BLaER1 treated with 17β-estradiol and CSF1 and Interleukin-3, amounts not matched to agents 10 nM and 100 nM (cell line): ENCODE data around the gene DUSP19.
A peak's percentile ranks its signal among the peaks of the same experiment; 100 is the strongest.

ENCODE experiments used
- H3K27ac ChIP-seq, 11 experiments: shearing (Covaris generic); formaldehyde crosslinking; 2 replicates each; pipeline ENCODE4 v1.8.1; 2022
- H3K27me3 ChIP-seq, 11 experiments: shearing (Covaris generic); formaldehyde crosslinking; 2 replicates each; pipeline ENCODE4 v1.8.1; 2022
- H3K36me3 ChIP-seq, 11 experiments: shearing (Covaris generic); formaldehyde crosslinking; 2 replicates each; pipeline ENCODE4 v1.8.1; 2022
- H3K4me1 ChIP-seq, 10 experiments: shearing (Covaris generic); formaldehyde crosslinking; 2 replicates each; pipeline ENCODE4 v1.8.1; 2022
- H3K4me2 ChIP-seq, 11 experiments: shearing (Covaris generic); formaldehyde crosslinking; 2 replicates each; pipeline ENCODE4 v1.8.1; 2022
- H3K4me3 ChIP-seq, 10 experiments: shearing (Covaris generic); formaldehyde crosslinking; 2 replicates each; pipeline ENCODE4 v1.8.1; 2022
- H3K9ac ChIP-seq, 11 experiments: shearing (Covaris generic); formaldehyde crosslinking; 2 replicates each; pipeline ENCODE4 v1.8.1; 2022
- H3K9me3 ChIP-seq, 11 experiments: shearing (Covaris generic); formaldehyde crosslinking; replicated peaks in 1 of 11; 2 replicates each; pipeline ENCODE4 v1.8.1; 2022
- H4K20me1 ChIP-seq, 11 experiments: shearing (Covaris generic); formaldehyde crosslinking; 2 replicates each; pipeline ENCODE4 v1.8.1; 2022
- Cebpa-rat ChIP-seq, 11 experiments: shearing (Covaris generic); IDR thresholded peaks; 2 replicates each; pipeline ENCODE4 v1.8.1; 2022

DUSP19 gene

GRCh38 chr2:183059561-183059960 is 19.0 kb upstream of the DUSP19 start:
- Histone ChIP-seq H3K27ac (no peak overlapping the region), H3K27me3 (0 out of 22 replicates have a peak, but pooled peaks cover 0 to 6% (median 0%) of the 10 kb centered on the region in 11 experiments), H3K4me2 (peak overlapping the region in 3 of 11 experiments; percentile 7 to 33 (median 29); a peak in 3 of 22 replicates), H4K20me1 (no peaks in the 10 kb centered on the region), H3K36me3 (no peaks in the 10 kb centered on the region), H3K4me3 (no peak overlapping the region), H3K4me1 (peaks cover 0 to 18% (median 8%) of the 10 kb centered on the region in 10 experiments; a peak in 12 of 20 replicates), H3K9ac (no peak overlapping the region), H3K9me3 (no peaks in the 10 kb centered on the region; a peak in 1 of 22 replicates)
- TF ChIP-seq Cebpa-rat (IDR thresholded peaks at IDR 0.05): no peak

DNA sequence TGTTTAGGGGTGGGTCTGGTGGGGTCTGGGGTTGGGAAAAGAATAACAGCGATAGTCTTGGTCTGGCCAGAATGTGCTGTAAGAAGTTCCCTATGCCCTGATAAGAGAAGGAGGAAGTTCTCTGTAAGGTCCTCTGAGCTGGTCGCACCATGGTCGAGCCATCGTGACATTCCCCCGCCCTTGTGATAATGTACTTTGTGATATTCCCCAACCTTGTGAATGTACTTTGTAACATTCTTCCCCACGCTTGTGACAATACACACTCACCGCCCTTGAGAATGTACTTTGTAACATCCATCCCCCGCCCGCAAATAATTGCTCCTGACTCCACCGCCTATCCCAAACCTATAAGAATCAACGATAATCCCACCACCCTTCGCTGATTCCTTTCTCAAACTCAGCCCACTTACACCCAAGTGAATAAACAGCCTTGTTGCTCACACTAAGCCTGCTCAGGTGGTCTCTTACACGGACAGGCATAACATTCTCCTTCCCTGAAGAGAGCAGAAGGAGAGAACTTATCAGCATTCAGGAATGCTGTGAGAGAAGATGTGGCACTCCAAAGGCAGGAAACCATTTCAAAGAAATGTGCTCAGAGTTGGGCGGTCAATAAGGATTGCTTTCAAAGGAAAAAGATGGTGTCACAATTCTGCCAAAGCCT is 17.8 kb upstream of the DUSP19 start:
- no peak for TF ChIP-seq Cebpa-rat (IDR thresholded peaks at IDR 0.05)
- Histone ChIP-seq H3K9ac (no peak overlapping the region), H3K27me3 (0 out of 22 replicates have a peak, but pooled peaks cover 0 to 6% (median 0%) of the 10 kb centered on the region in 11 experiments), H3K4me3 (no peak overlapping the region), H4K20me1 (no peaks in the 10 kb centered on the region), H3K27ac (no peak overlapping the region), H3K9me3 (no peaks in the 10 kb centered on the region; a peak in 1 of 22 replicates), H3K4me2 (no peak overlapping the region), H3K4me1 (peaks cover 0 to 18% (median 8%) of the 10 kb centered on the region in 10 experiments; a peak in 12 of 20 replicates), H3K36me3 (no peaks in the 10 kb centered on the region)

- TF ChIP-seq Cebpa-rat (IDR thresholded peaks at IDR 0.05): no peak
These were observed 15.5 kb upstream of the DUSP19 start for GRCh38 chr2:183063083-183063482.

GRCh38 chr2:183068561-183068960 is 10.0 kb upstream of the DUSP19 start:
- no peak for TF ChIP-seq Cebpa-rat (IDR thresholded peaks at IDR 0.05)
- H3K9ac ChIP-seq: no peak overlapping the region
- H3K9me3 ChIP-seq: peaks cover 25 to 34% (median 32%) of the 10 kb centered on the region in 11 experiments
- no peak overlapping the region for H3K4me2 ChIP-seq
- peaks cover 0 to 1% (median 0%) of the 10 kb centered on the region in 10 experiments; a peak in 1 of 20 replicates for H3K4me1 ChIP-seq
- no peak overlapping the region for H3K27ac ChIP-seq
- H4K20me1 ChIP-seq: no peaks in the 10 kb centered on the region
- 0 out of 20 replicates have a peak overlapping the region, but pooled peaks of 1 of the 10 experiments have one; percentile 15 for H3K4me3 ChIP-seq
- H3K27me3 ChIP-seq: no peaks in the 10 kb centered on the region
- peaks cover 0 to 3% (median 0%) of the 10 kb centered on the region in 11 experiments; a peak in 1 of 22 replicates for H3K36me3 ChIP-seq

More at GRCh38 chr2:183063083-183063482, 15.5 kb upstream of the DUSP19 start:
- Histone ChIP-seq H3K9me3 (peaks cover 0 to 1% (median 0%) of the 10 kb centered on the region in 11 experiments; a peak in 3 of 22 replicates), H3K27ac (peak overlapping the region in 1 of 11 experiments; percentile 39; a peak in 1 of 22 replicates), H3K4me1 (peaks cover 0 to 18% (median 8%) of the 10 kb centered on the region in 10 experiments; a peak in 12 of 20 replicates), H3K4me2 (peak overlapping the region in 8 of 11 experiments; percentile 3 to 35 (median 12); a peak in 8 of 22 replicates), H3K36me3 (no peaks in the 10 kb centered on the region), H3K4me3 (no peak overlapping the region), H3K9ac (no peak overlapping the region), H4K20me1 (no peaks in the 10 kb centered on the region), H3K27me3 (no peaks in the 10 kb centered on the region)

GRCh38 chr2:183069174-183069573 is 9.4 kb upstream of the DUSP19 start:
- Histone ChIP-seq H3K27me3 (no peaks in the 10 kb centered on the region), H3K4me2 (no peak overlapping the region), H4K20me1 (no peaks in the 10 kb centered on the region), H3K9me3 (peaks cover 25 to 34% (median 32%) of the 10 kb centered on the region in 11 experiments), H3K9ac (no peak overlapping the region), H3K4me1 (no peaks in the 10 kb centered on the region), H3K27ac (no peak overlapping the region), H3K4me3 (0 out of 20 replicates have a peak overlapping the region, but pooled peaks of 1 of the 10 experiments have one; percentile 15), H3K36me3 (peaks cover 0 to 3% (median 0%) of the 10 kb centered on the region in 11 experiments; a peak in 1 of 22 replicates)
- TF ChIP-seq Cebpa-rat (IDR thresholded peaks at IDR 0.05): no peak

DNA sequence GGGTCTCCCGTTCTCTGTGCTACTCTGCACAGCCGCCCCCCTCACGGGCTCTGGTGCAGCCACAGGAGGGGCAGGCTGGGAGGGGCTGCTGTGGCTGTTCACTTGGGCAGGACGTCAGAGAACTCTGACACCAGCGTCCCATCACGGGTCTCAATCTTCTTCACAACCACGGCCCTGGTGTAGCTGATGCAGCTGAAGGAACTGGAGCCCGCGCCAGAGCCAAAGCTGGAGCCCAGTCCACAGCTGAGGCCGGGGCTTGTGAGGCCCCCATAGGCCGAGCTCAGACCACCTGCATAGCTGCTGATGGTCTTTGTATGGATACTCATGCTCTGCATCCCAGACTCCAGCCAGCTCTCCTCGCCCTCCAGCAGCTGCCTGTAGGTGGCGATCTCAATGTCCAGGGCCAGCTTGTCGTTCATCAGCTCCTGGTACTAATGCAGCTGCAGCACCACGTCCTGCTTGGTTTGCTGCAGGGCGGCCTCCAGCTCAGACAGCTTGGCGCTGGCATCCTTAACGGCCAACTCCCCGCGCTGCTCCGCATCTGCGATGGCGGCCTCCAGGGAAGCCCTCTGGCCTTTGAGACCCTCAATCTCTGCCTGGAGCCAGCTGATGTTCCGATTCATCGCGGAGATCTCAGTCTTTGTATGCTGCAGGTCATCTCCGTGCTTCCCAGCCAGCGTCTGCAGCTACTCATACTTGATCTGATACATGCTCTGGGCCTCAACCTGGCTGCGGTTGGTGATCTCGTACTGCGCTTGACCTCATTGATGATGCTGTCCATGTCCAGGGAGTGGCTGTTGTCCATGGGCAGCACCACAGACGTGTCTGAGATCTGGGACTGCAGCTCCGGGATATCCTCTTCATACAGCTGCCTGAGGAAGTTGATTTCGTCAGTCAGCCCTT is 7.4 kb upstream of the DUSP19 start:
- H3K36me3 ChIP-seq: peaks cover 0 to 3% (median 0%) of the 10 kb centered on the region in 11 experiments; a peak in 1 of 22 replicates
- no peak overlapping the region for H3K27ac ChIP-seq
- H4K20me1 ChIP-seq: no peaks in the 10 kb centered on the region
- no peak for TF ChIP-seq Cebpa-rat (IDR thresholded peaks at IDR 0.05)
- no peak overlapping the region for H3K4me3 ChIP-seq
- no peaks in the 10 kb centered on the region for H3K27me3 ChIP-seq
- H3K4me2 ChIP-seq: no peak overlapping the region
- peaks cover 25 to 34% (median 32%) of the 10 kb centered on the region in 11 experiments for H3K9me3 ChIP-seq
- H3K9ac ChIP-seq: no peak overlapping the region
- no peaks in the 10 kb centered on the region for H3K4me1 ChIP-seq

GRCh38 chr2:183072177-183072576 is 6.4 kb upstream of the DUSP19 start:
- H4K20me1 ChIP-seq: no peaks in the 10 kb centered on the region
- H3K4me3 ChIP-seq: no peak overlapping the region
- peaks cover 25 to 34% (median 32%) of the 10 kb centered on the region in 11 experiments for H3K9me3 ChIP-seq
- no peaks in the 10 kb centered on the region for H3K4me1 ChIP-seq
- H3K27me3 ChIP-seq: no peaks in the 10 kb centered on the region
- H3K27ac ChIP-seq: no peak overlapping the region
- H3K9ac ChIP-seq: no peak overlapping the region
- H3K36me3 ChIP-seq: peaks cover 0 to 3% (median 0%) of the 10 kb centered on the region in 11 experiments; a peak in 1 of 22 replicates
- no peak overlapping the region for H3K4me2 ChIP-seq
- no peak for TF ChIP-seq Cebpa-rat (IDR thresholded peaks at IDR 0.05)

DNA sequence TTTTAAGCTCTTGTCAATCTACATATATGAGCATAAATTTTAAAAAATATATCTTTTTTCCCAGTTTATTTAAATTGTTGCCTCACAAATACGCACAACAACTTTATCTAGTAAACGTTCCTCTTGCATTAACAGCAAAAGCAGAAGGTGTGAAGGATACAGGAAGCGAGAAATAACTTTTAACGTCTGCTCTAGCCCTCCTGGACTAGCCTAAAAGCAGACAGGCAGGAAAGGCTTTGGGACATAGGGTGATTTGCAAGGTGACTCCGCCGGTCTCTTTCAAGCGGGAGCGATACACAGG is 434 bp upstream of the DUSP19 start:
- TF ChIP-seq Cebpa-rat (IDR thresholded peaks at IDR 0.05): no peak
- Histone ChIP-seq H3K4me2 (peak overlapping the region; percentile 68 to 87 (median 79)), H3K4me1 (peaks cover 5 to 16% (median 12%) of the 10 kb centered on the region in 10 experiments; a peak in 17 of 20 replicates), H3K9ac (peak overlapping the region; percentile 60 to 75 (median 70); a peak in 19 of 22 replicates), H3K9me3 (no peaks in the 10 kb centered on the region), H3K4me3 (peak overlapping the region; percentile 68 to 82 (median 75)), H3K27ac (peak overlapping the region in 9 of 11 experiments; percentile 40 to 70 (median 58); a peak in 14 of 22 replicates), H3K27me3 (no peaks in the 10 kb centered on the region), H3K36me3 (no peaks in the 10 kb centered on the region), H4K20me1 (no peaks in the 10 kb centered on the region)
